ENCODE data around the gene DTNA.

Gene DTNA

DNA sequence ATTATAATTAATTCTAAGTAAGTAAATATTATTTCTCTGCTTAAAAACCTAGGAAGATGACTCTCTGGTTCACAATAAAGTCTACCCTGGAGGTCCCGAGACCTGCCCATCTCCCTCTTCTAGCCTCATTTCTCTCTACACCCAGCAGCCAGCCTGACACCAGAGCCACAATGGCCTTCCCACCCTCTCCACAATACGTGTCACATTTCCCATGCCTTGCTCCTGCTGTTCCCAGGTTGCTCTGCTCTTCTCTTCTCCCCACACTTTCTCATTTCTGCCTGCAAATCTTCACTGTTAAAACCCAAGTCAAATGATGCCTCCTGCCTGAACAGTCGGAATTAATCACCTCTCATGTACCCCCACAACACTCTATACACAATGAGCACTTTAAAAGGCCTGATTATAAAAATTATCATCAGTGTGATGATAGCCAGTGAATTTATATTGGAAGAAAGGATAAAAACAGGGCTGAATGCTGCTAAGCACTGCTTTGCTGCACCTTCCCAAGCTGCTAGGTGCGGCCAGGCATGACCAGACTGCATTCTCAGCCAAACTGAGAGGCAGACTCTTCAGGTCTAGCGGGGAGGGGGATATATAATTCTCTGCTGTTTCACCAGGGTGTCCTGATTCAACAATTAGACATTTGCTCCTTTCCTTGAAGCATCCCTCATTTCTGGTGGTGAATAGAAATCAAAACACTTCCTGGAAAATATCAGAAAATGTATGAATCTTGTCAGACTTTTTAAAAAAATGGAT lies 160.6 kb downstream of the DTNA start:
- TF ChIP-seq EZH2 (IDR thresholded peaks at IDR 0.05; ENCODE audit: borderline replicate concordance, low read depth, low read length, severe bottlenecking), result no peak
- TF ChIP-seq, protein P1, sequence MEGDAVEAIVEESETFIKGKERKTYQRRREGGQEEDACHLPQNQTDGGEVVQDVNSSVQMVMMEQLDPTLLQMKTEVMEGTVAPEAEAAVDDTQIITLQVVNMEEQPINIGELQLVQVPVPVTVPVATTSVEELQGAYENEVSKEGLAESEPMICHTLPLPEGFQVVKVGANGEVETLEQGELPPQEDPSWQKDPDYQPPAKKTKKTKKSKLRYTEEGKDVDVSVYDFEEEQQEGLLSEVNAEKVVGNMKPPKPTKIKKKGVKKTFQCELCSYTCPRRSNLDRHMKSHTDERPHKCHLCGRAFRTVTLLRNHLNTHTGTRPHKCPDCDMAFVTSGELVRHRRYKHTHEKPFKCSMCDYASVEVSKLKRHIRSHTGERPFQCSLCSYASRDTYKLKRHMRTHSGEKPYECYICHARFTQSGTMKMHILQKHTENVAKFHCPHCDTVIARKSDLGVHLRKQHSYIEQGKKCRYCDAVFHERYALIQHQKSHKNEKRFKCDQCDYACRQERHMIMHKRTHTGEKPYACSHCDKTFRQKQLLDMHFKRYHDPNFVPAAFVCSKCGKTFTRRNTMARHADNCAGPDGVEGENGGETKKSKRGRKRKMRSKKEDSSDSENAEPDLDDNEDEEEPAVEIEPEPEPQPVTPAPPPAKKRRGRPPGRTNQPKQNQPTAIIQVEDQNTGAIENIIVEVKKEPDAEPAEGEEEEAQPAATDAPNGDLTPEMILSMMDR (IDR thresholded peaks at IDR 0.05; ENCODE audit: borderline replicate concordance, extremely low read depth, low read length, poor library complexity, severe bottlenecking), result no peak
- H3K9ac ChIP-seq (ENCODE audit: low read depth, low read length), result no peak overlapping the region
- H2AFZ ChIP-seq (ENCODE audit: low read depth, low read length), result no peak overlapping the region
- H3K79me2 ChIP-seq (ENCODE audit: insufficient read depth, low read length), result no peaks in the 10 kb centered on the region
- no peaks in the 10 kb centered on the region for H3K27me3 ChIP-seq (ENCODE audit: insufficient read depth, low read length, poor library complexity)
- no peaks in the 10 kb centered on the region for H3K36me3 ChIP-seq (ENCODE audit: insufficient read depth, low read length)
- ATAC-seq (ENCODE audit: insufficient read depth, low read depth) (no peak), DNase-seq (no peak)
- peaks cover 11% of the 10 kb centered on the region for H3K4me1 ChIP-seq (ENCODE audit: insufficient read depth, low read length)
- H3K27ac ChIP-seq (ENCODE audit: low read length), result no peak overlapping the region
- no peaks in the 10 kb centered on the region for H3K9me3 ChIP-seq (ENCODE audit: insufficient read depth, low read length, severe bottlenecking)
- H4K20me1 ChIP-seq (ENCODE audit: insufficient read depth, low read length), result no peaks in the 10 kb centered on the region
- no peak overlapping the region for H3K4me2 ChIP-seq (ENCODE audit: insufficient read depth, low read length)
- no peak overlapping the region for H3K4me3 ChIP-seq (ENCODE audit: low read depth in 1 of 2, low read length in 2 of 2)

DNA sequence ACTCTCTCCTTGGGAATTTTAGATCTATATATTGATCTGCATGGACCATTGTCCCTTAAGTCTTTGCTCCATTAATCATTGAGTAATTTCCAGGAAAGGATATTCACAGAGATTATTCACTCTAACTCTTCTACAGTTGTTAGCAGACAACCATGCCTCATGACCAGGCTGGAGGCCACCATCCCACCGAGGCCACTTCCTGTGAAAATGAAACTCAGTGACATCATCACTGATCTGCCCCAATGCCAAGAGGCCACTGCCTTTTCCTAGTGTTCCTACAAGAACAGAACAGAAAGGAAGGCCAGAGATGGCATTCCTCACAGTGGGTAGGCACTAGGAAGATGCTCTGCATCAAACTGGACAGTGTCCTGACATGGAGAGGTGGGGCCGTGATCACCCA lies 161.3 kb downstream of the DTNA start:
- no peak overlapping the region for H3K27ac ChIP-seq (ENCODE audit: low read length)
- peaks cover 11% of the 10 kb centered on the region for H3K4me1 ChIP-seq (ENCODE audit: insufficient read depth, low read length)
- no peaks in the 10 kb centered on the region for H4K20me1 ChIP-seq (ENCODE audit: insufficient read depth, low read length)
- no peaks in the 10 kb centered on the region for H3K27me3 ChIP-seq (ENCODE audit: insufficient read depth, low read length, poor library complexity)
- ATAC-seq (ENCODE audit: insufficient read depth, low read depth), result no peak
- no peak overlapping the region for H3K4me3 ChIP-seq (ENCODE audit: low read depth in 1 of 2, low read length in 2 of 2)
- no peak overlapping the region for H3K9ac ChIP-seq (ENCODE audit: low read depth, low read length)
- no peak overlapping the region for H3K4me2 ChIP-seq (ENCODE audit: insufficient read depth, low read length)
- no peak for DNase-seq
- H2AFZ ChIP-seq (ENCODE audit: low read depth, low read length), result no peak overlapping the region
- H3K36me3 ChIP-seq (ENCODE audit: insufficient read depth, low read length), result no peaks in the 10 kb centered on the region
- no peak for TF ChIP-seq EZH2 (IDR thresholded peaks at IDR 0.05; ENCODE audit: borderline replicate concordance, low read depth, low read length, severe bottlenecking)
- TF ChIP-seq, protein P1 (IDR thresholded peaks at IDR 0.05; ENCODE audit: borderline replicate concordance, extremely low read depth, low read length, poor library complexity, severe bottlenecking), result no peak
- H3K79me2 ChIP-seq (ENCODE audit: insufficient read depth, low read length), result no peaks in the 10 kb centered on the region
- H3K9me3 ChIP-seq (ENCODE audit: insufficient read depth, low read length, severe bottlenecking), result no peaks in the 10 kb centered on the region

DNA sequence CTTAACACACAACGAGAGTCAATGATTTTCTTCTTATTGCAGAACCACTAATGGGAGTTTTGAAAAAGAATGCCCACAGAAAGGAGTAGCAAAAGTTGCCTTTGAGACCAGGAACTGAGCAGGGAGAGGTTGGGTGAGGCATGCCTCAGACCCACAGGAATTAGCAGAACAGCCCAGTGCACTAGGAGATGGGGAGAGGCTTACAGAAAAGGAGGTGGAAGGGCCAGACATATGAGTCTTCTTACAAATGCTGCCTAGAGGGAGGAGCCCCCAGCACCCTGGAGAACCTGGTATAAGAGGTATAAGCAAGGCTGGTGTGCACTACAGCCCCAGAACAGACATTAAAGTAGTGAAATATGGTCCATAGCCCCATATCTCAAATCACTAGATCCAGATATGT lies 162.0 kb downstream of the DTNA start:
- DNase-seq (no peak), ATAC-seq (ENCODE audit: insufficient read depth, low read depth) (no peak)
- no peaks in the 10 kb centered on the region for H3K27me3 ChIP-seq (ENCODE audit: insufficient read depth, low read length, poor library complexity)
- H4K20me1 ChIP-seq (ENCODE audit: insufficient read depth, low read length), result no peaks in the 10 kb centered on the region
- no peak overlapping the region for H2AFZ ChIP-seq (ENCODE audit: low read depth, low read length)
- TF ChIP-seq, protein P1 (IDR thresholded peaks at IDR 0.05; ENCODE audit: borderline replicate concordance, extremely low read depth, low read length, poor library complexity, severe bottlenecking), result no peak
- TF ChIP-seq EZH2 (IDR thresholded peaks at IDR 0.05; ENCODE audit: borderline replicate concordance, low read depth, low read length, severe bottlenecking), result no peak
- H3K4me1 ChIP-seq (ENCODE audit: insufficient read depth, low read length), result peaks cover 11% of the 10 kb centered on the region
- H3K4me2 ChIP-seq (ENCODE audit: insufficient read depth, low read length), result no peak overlapping the region
- no peaks in the 10 kb centered on the region for H3K36me3 ChIP-seq (ENCODE audit: insufficient read depth, low read length)
- no peaks in the 10 kb centered on the region for H3K9me3 ChIP-seq (ENCODE audit: insufficient read depth, low read length, severe bottlenecking)
- no peak overlapping the region for H3K4me3 ChIP-seq (ENCODE audit: low read depth in 1 of 2, low read length in 2 of 2)
- no peak overlapping the region for H3K9ac ChIP-seq (ENCODE audit: low read depth, low read length)
- no peaks in the 10 kb centered on the region for H3K79me2 ChIP-seq (ENCODE audit: insufficient read depth, low read length)
- no peak overlapping the region for H3K27ac ChIP-seq (ENCODE audit: low read length)

Data from DND-41 (cell line).